ENCODE data around the gene DLG2.

Gene DLG2

GRCh38 chr11:83537131-83537610 lies 2090.0 kb downstream of the DLG2 start:
- no peak for DNase-seq

- DNase-seq: no peak
Measured at GRCh38 chr11:83533166-83533565, 2094.0 kb downstream of the DLG2 start.

- DNase-seq: no peak
Measured at GRCh38 chr11:83528877-83529276, 2098.3 kb downstream of the DLG2 start.

GRCh38 chr11:83528225-83528624 lies 2098.9 kb downstream of the DLG2 start:
- no peak for DNase-seq

- no peak for DNase-seq
Measured at GRCh38 chr11:83523676-83524075, 2103.5 kb downstream of the DLG2 start.

GRCh38 chr11:83522911-83523310 lies 2104.2 kb downstream of the DLG2 start:
- DNase-seq: no peak

- peak; percentile 29 for DNase-seq
Measured at GRCh38 chr11:83521647-83522596, 2105.2 kb downstream of the DLG2 start.

- no peak for DNase-seq
Measured at GRCh38 chr11:83520849-83521248, 2106.3 kb downstream of the DLG2 start.

- DNase-seq: no peak
Measured at GRCh38 chr11:83511646-83512045, 2115.5 kb downstream of the DLG2 start.

GRCh38 chr11:83510530-83511460 lies 2116.3 kb downstream of the DLG2 start:
- no peak for DNase-seq

- no peak for DNase-seq
Measured at GRCh38 chr11:83508804-83509203, 2118.3 kb downstream of the DLG2 start.

GRCh38 chr11:83502041-83502440 lies 2125.1 kb downstream of the DLG2 start:
- no peak for DNase-seq

GRCh38 chr11:83493917-83494316 lies 2133.2 kb downstream of the DLG2 start:
- no peak for DNase-seq

- no peak for DNase-seq
Measured at GRCh38 chr11:83493034-83493433, 2134.1 kb downstream of the DLG2 start.

GRCh38 chr11:83483808-83484207 lies 2143.3 kb downstream of the DLG2 start:
- no peak for DNase-seq

- no peak for DNase-seq
Measured at GRCh38 chr11:83480811-83481210, 2146.3 kb downstream of the DLG2 start.

GRCh38 chr11:83480251-83480650 lies 2146.9 kb downstream of the DLG2 start:
- DNase-seq: no peak

- no peak for DNase-seq
Measured at GRCh38 chr11:83477772-83478171, 2149.4 kb downstream of the DLG2 start.

- no peak for DNase-seq
Measured at GRCh38 chr11:83475760-83476159, 2151.4 kb downstream of the DLG2 start.

GRCh38 chr11:83473743-83474142 lies 2153.4 kb downstream of the DLG2 start:
- DNase-seq: no peak

GRCh38 chr11:83472806-83473205 lies 2154.3 kb downstream of the DLG2 start:
- no peak for DNase-seq

GRCh38 chr11:83471831-83472727 lies 2155.1 kb downstream of the DLG2 start:
- DNase-seq: no peak

Measured in fibroblast of skin of right quadriceps (primary cell).